ENCODE data around the gene SLC25A19.

Gene SLC25A19

GRCh38 chr17:75239778-75240393, 49.3 kb downstream of the SLC25A19 start:
- no peak for DNase-seq

- DNase-seq: no peak
These were observed 50.0 kb downstream of the SLC25A19 start for GRCh38 chr17:75239214-75239613.

- DNase-seq: peak; percentile 17 to 61
These were observed 50.5 kb downstream of the SLC25A19 start for GRCh38 chr17:75238684-75239191.

- DNase-seq: no peak
These were observed 51.1 kb downstream of the SLC25A19 start for GRCh38 chr17:75238020-75238580.

- DNase-seq: no peak
These were observed 51.9 kb downstream of the SLC25A19 start for GRCh38 chr17:75237100-75238014.

GRCh38 chr17:75232786-75233185, 56.4 kb downstream of the SLC25A19 start:
- no peak for DNase-seq

GRCh38 chr17:75231741-75232464, 57.3 kb downstream of the SLC25A19 start:
- no peak for DNase-seq

GRCh38 chr17:75231071-75231470, 58.2 kb downstream of the SLC25A19 start:
- DNase-seq: no peak

- no peak for DNase-seq
These were observed 60.4 kb downstream of the SLC25A19 start for GRCh38 chr17:75228847-75229246.

- DNase-seq: no peak
These were observed 60.9 kb downstream of the SLC25A19 start for GRCh38 chr17:75228305-75228704.

- DNase-seq: no peak
These were observed 61.5 kb downstream of the SLC25A19 start for GRCh38 chr17:75227729-75228128.

- no peak for DNase-seq
These were observed 64.2 kb downstream of the SLC25A19 start for GRCh38 chr17:75225016-75225415.
